ENCODE measurements around the gene TRAP1.

- TF ChIP-seq CTCF (IDR thresholded peaks at IDR 0.05) (no peak), POLR2AphosphoS5 (IDR thresholded peaks at IDR 0.05; ENCODE audit: low read depth, low read length) (no peak), SIN3A (IDR thresholded peaks at IDR 0.05; ENCODE audit: borderline replicate concordance, insufficient read depth, low read depth, low read length) (no peak)
Measured at GRCh38 chr16:3731126-3731935, 14.0 kb upstream of the TRAP1 start.

All from Panc1 (cell line).